GM23338 (cell line): Measurements from ENCODE around the gene GALNT6. TPM values are rescaled to one million over a fixed set of nuclear protein-coding genes. Genes with fewer than 3 reads are reported as not detected.

Experiments used
- ATAC-seq: fragments of 200-7000 bp; cut with Tn5 transposase; 3 replicates; pipeline ENCODE4 v1.9.1; 2020
- DNase-seq: peaks from one replicate; pipeline ENCODE4 v3.0.0-alpha.2; 2015; ENCODE audit warnings: low spot score
- H2AFZ ChIP-seq: fragments of 200-600 bp; sonication (generic); 2 replicates; pipeline ENCODE4 v1.8.0; 2016; ENCODE audit warnings: antibody characterized with exemption, mild to moderate bottlenecking, moderate library complexity
- H3F3A ChIP-seq: fragments of 200-600 bp; sonication (generic); replicated peaks from 2 replicates; pipeline ENCODE4 v1.8.0; 2017; ENCODE audit warnings: antibody characterized with exemption, mixed run types, low read depth
- H3K27ac ChIP-seq: fragments of 200-600 bp; sonication (generic); 2 replicates; pipeline ENCODE4 v1.6.1; 2016; ENCODE audit warnings: low read depth
- H3K27me3 ChIP-seq: fragments of 200-600 bp; sonication (generic); 2 replicates; pipeline ENCODE4 v1.8.0; 2016; ENCODE audit warnings: mild to moderate bottlenecking, mixed run types, moderate library complexity; ENCODE audit not compliant: insufficient read depth
- H3K36me3 ChIP-seq: fragments of 200-600 bp; sonication (generic); 2 replicates; pipeline ENCODE4 v1.8.0; 2016; ENCODE audit warnings: mild to moderate bottlenecking; ENCODE audit not compliant: insufficient read depth
- H3K4me1 ChIP-seq: fragments of 200-600 bp; sonication (generic); 2 replicates; pipeline ENCODE4 v1.8.0; 2016; ENCODE audit warnings: mild to moderate bottlenecking, moderate library complexity; ENCODE audit not compliant: insufficient read depth
- H3K4me2 ChIP-seq: fragments of 200-600 bp; sonication (generic); 2 replicates; pipeline ENCODE4 v1.7.1; 2017; ENCODE audit warnings: mixed run types
- H3K4me3 ChIP-seq: fragments of 200-600 bp; sonication (generic); 2 replicates; pipeline ENCODE4 v1.6.1; 2016; ENCODE audit warnings: mixed run types
- H3K79me2 ChIP-seq: fragments of 200-600 bp; sonication (generic); replicated peaks from 2 replicates; pipeline ENCODE4 v1.8.0; 2017; ENCODE audit warnings: mild to moderate bottlenecking; ENCODE audit not compliant: insufficient read depth
- H3K9me2 ChIP-seq: fragments of 200-600 bp; sonication (generic); 2 replicates; pipeline ENCODE4 v1.8.0; 2017; ENCODE audit not compliant: insufficient read depth
- H4K20me1 ChIP-seq: fragments of 200-600 bp; sonication (generic); replicated peaks from 2 replicates; pipeline ENCODE4 v1.8.0; 2017; ENCODE audit warnings: mild to moderate bottlenecking; ENCODE audit not compliant: insufficient read depth
- H3K27ac Mint-ChIP-seq: 2 replicates; pipeline ENCODE4 v1.8.0; 2020; ENCODE audit warnings: inconsistent platforms, mild to moderate bottlenecking, moderate library complexity, mixed read lengths
- H3K27me3 Mint-ChIP-seq: 3 replicates; pipeline ENCODE4 v1.8.0; 2022; ENCODE audit warnings: low read depth, mild to moderate bottlenecking, moderate library complexity, mixed read lengths, inconsistent platforms; ENCODE audit not compliant: insufficient read depth, poor library complexity
- H3K36me3 Mint-ChIP-seq: 3 replicates; pipeline ENCODE4 v1.8.0; 2021; ENCODE audit warnings: low read depth, mild to moderate bottlenecking, inconsistent platforms, moderate library complexity, mixed read lengths
- H3K4me1 Mint-ChIP-seq: 3 replicates; pipeline ENCODE4 v1.8.0; 2020; ENCODE audit warnings: mild to moderate bottlenecking, inconsistent platforms, mixed read lengths
- H3K4me3 Mint-ChIP-seq: 3 replicates; pipeline ENCODE4 v1.8.0; 2021; ENCODE audit warnings: moderate library complexity, mild to moderate bottlenecking, inconsistent platforms, mixed read lengths
- H3K9me3 Mint-ChIP-seq: 3 replicates; pipeline ENCODE4 v1.8.0; 2020; ENCODE audit warnings: moderate library complexity, mild to moderate bottlenecking, inconsistent platforms, mixed read lengths
- EZH2phosphoT487 ChIP-seq: fragments of 200-600 bp; sonication (generic); IDR thresholded peaks from one replicate; pipeline ENCODE4 v1.8.1; 2018; ENCODE audit warnings: antibody characterized with exemption; ENCODE audit not compliant: unreplicated experiment
- STAT1 ChIP-seq: IDR thresholded peaks from one replicate; pipeline ENCODE4 v1.6.1; 2016; ENCODE audit warnings: antibody characterized with exemption; ENCODE audit not compliant: unreplicated experiment
- ZNF331 ChIP-seq: fragments of 250-450 bp; sonication (Bioruptor Pico); IDR thresholded peaks from 2 replicates; pipeline ENCODE4 v1.5.0; 2020; ENCODE audit warnings: low read depth, mild to moderate bottlenecking, moderate library complexity
- polyA plus RNA-seq: library from polyadenylated mRNA; unstranded; fragments of >200 nt; fragmentation: Nextera tagmentation; extraction: Ambion mirVana; gene quantifications from 2 replicates; pipeline ENCODE4 v1.2.1, GENCODE V29; 2016
- total RNA-seq: library from RNA; depleted of rRNA; stranded (reverse); fragments of >200 nt; shearing (Covaris generic); gene quantifications from 2 replicates; pipeline ENCODE4 v1.2.3, GENCODE V29; 2014
- TF ChIP-seq, protein P1 (sequence below): IDR thresholded peaks from one replicate; pipeline ENCODE4 v1.6.1; 2018; ENCODE audit warnings: antibody characterized with exemption; ENCODE audit not compliant: unreplicated experiment
- TF ChIP-seq, protein P2 (sequence below): fragments of 250-450 bp; sonication (Bioruptor Pico); IDR thresholded peaks from 2 replicates; pipeline ENCODE4 v1.5.0; 2020; ENCODE audit warnings: mild to moderate bottlenecking, moderate library complexity

GALNT6 gene
- total and polyA plus RNA-seq, 2 experiments from 2014 or later, result 8.1 to 18.6 TPM

- TF ChIP-seq, protein P1, sequence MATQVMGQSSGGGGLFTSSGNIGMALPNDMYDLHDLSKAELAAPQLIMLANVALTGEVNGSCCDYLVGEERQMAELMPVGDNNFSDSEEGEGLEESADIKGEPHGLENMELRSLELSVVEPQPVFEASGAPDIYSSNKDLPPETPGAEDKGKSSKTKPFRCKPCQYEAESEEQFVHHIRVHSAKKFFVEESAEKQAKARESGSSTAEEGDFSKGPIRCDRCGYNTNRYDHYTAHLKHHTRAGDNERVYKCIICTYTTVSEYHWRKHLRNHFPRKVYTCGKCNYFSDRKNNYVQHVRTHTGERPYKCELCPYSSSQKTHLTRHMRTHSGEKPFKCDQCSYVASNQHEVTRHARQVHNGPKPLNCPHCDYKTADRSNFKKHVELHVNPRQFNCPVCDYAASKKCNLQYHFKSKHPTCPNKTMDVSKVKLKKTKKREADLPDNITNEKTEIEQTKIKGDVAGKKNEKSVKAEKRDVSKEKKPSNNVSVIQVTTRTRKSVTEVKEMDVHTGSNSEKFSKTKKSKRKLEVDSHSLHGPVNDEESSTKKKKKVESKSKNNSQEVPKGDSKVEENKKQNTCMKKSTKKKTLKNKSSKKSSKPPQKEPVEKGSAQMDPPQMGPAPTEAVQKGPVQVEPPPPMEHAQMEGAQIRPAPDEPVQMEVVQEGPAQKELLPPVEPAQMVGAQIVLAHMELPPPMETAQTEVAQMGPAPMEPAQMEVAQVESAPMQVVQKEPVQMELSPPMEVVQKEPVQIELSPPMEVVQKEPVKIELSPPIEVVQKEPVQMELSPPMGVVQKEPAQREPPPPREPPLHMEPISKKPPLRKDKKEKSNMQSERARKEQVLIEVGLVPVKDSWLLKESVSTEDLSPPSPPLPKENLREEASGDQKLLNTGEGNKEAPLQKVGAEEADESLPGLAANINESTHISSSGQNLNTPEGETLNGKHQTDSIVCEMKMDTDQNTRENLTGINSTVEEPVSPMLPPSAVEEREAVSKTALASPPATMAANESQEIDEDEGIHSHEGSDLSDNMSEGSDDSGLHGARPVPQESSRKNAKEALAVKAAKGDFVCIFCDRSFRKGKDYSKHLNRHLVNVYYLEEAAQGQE, result no peak
- TF ChIP-seq, protein P2, sequence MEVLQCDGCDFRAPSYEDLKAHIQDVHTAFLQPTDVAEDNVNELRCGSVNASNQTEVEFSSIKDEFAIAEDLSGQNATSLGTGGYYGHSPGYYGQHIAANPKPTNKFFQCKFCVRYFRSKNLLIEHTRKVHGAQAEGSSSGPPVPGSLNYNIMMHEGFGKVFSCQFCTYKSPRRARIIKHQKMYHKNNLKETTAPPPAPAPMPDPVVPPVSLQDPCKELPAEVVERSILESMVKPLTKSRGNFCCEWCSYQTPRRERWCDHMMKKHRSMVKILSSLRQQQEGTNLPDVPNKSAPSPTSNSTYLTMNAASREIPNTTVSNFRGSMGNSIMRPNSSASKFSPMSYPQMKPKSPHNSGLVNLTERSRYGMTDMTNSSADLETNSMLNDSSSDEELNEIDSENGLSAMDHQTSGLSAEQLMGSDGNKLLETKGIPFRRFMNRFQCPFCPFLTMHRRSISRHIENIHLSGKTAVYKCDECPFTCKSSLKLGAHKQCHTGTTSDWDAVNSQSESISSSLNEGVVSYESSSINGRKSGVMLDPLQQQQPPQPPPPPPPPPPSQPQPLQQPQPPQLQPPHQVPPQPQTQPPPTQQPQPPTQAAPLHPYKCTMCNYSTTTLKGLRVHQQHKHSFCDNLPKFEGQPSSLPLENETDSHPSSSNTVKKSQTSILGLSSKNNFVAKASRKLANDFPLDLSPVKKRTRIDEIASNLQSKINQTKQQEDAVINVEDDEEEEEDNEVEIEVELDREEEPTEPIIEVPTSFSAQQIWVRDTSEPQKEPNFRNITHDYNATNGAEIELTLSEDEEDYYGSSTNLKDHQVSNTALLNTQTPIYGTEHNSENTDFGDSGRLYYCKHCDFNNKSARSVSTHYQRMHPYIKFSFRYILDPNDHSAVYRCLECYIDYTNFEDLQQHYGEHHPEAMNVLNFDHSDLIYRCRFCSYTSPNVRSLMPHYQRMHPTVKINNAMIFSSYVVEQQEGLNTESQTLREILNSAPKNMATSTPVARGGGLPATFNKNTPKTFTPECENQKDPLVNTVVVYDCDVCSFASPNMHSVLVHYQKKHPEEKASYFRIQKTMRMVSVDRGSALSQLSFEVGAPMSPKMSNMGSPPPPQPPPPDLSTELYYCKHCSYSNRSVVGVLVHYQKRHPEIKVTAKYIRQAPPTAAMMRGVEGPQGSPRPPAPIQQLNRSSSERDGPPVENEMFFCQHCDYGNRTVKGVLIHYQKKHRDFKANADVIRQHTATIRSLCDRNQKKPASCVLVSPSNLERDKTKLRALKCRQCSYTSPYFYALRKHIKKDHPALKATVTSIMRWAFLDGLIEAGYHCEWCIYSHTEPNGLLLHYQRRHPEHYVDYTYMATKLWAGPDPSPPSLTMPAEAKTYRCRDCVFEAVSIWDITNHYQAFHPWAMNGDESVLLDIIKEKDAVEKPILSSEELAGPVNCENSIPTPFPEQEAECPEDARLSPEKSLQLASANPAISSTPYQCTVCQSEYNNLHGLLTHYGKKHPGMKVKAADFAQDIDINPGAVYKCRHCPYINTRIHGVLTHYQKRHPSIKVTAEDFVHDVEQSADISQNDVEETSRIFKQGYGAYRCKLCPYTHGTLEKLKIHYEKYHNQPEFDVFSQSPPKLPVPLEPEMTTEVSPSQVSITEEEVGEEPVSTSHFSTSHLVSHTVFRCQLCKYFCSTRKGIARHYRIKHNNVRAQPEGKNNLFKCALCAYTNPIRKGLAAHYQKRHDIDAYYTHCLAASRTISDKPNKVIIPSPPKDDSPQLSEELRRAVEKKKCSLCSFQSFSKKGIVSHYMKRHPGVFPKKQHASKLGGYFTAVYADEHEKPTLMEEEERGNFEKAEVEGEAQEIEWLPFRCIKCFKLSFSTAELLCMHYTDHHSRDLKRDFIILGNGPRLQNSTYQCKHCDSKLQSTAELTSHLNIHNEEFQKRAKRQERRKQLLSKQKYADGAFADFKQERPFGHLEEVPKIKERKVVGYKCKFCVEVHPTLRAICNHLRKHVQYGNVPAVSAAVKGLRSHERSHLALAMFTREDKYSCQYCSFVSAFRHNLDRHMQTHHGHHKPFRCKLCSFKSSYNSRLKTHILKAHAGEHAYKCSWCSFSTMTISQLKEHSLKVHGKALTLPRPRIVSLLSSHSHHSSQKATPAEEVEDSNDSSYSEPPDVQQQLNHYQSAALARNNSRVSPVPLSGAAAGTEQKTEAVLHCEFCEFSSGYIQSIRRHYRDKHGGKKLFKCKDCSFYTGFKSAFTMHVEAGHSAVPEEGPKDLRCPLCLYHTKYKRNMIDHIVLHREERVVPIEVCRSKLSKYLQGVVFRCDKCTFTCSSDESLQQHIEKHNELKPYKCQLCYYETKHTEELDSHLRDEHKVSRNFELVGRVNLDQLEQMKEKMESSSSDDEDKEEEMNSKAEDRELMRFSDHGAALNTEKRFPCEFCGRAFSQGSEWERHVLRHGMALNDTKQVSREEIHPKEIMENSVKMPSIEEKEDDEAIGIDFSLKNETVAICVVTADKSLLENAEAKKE (CRISPR knock-in tag), result no peak
- no peak for TF ChIP-seq STAT1
These were observed 15.7 kb upstream of the GALNT6 start (continued) for GRCh38 chr12:51406859-51407258.

- Mint-ChIP-seq H3K27me3 (peaks cover 3% of the 10 kb centered on the region), H3K27ac (0 out of 2 replicates have a peak overlapping the region, but pooled peaks have one; percentile 34), H3K36me3 (no peaks in the 10 kb centered on the region), H3K4me3 (no peak overlapping the region), H3K4me1 (peaks cover 7% of the 10 kb centered on the region; the same call in 1 of the 3 replicates), H3K9me3 (no peaks in the 10 kb centered on the region)
- Histone ChIP-seq H3K27ac (no peak overlapping the region), H2AFZ (no peak overlapping the region), H3K9me2 (no peaks in the 10 kb centered on the region), H4K20me1 (no peaks in the 10 kb centered on the region; the same call in 1 of the 2 replicates), H3F3A (no peaks in the 10 kb centered on the region), H3K79me2 (no peaks in the 10 kb centered on the region), H3K36me3 (no peaks in the 10 kb centered on the region), H3K4me3 (no peak overlapping the region), H3K27me3 (no peaks in the 10 kb centered on the region), H3K4me1 (no peaks in the 10 kb centered on the region), H3K4me2 (no peak overlapping the region)
- no peak for ATAC-seq
- TF ChIP-seq ZNF331 (CRISPR knock-in tag) (no peak), EZH2phosphoT487 (no peak)
- DNase-seq, result no peak
These were observed 15.1 kb upstream of the GALNT6 start for GRCh38 chr12:51406290-51406689.
